ENCODE data around the gene NELL2. TPM values are rescaled to one million over a fixed set of nuclear protein-coding genes. Genes with fewer than 3 reads are reported as not detected.

NELL2 gene
- polyA plus RNA-seq, 1 of the 3 experiments (the other 2 are of a cell fraction): 0.35 TPM

GRCh38 chr12:44503329-44503728 lies 372.8 kb downstream of the NELL2 start:
- H3K27ac ChIP-seq (ENCODE audit: low read depth in 2 of 2, low read length in 1 of 2): no peak overlapping the region
- H3K4me2 ChIP-seq: no peak overlapping the region
- no peak for DNase-seq
- POLR2A ChIA-PET: no interaction called here
- H3K27me3 ChIP-seq (ENCODE audit: insufficient read depth): no peaks in the 10 kb centered on the region
- H3K9me2 ChIP-seq: no peaks in the 10 kb centered on the region
- H2AFZ ChIP-seq (ENCODE audit: low read depth): no peak overlapping the region
- no peak overlapping the region for H3K4me3 ChIP-seq (ENCODE audit: low read depth in 2 of 2, low read length in 1 of 2)
- H3K36me3 ChIP-seq (replicated peaks in 1 of 2; ENCODE audit: control insufficient read depth in 1 of 2, insufficient read depth in 2 of 2, low read length in 1 of 2): no peaks in the 10 kb centered on the region
- H3F3A ChIP-seq (replicated peaks; ENCODE audit: insufficient read depth): no peaks in the 10 kb centered on the region
- no peaks in the 10 kb centered on the region for H4K20me1 ChIP-seq (ENCODE audit: insufficient read depth)
- no peak for TF ChIP-seq USF2 (IDR thresholded peaks at IDR 0.05; ENCODE audit: borderline replicate concordance, low read depth, low read length)
- no peak overlapping the region for H3K9ac ChIP-seq
- no peaks in the 10 kb centered on the region for H3K79me2 ChIP-seq (ENCODE audit: insufficient read depth)
- CTCF ChIA-PET: no interaction called here
- no peaks in the 10 kb centered on the region for H3K9me3 ChIP-seq
- H3K4me1 ChIP-seq (ENCODE audit: control insufficient read depth in 1 of 2, insufficient read depth in 2 of 2, low read depth in 1 of 2, low read length in 1 of 2): no peaks in the 10 kb centered on the region; a peak in 2 of 4 replicates

DNA sequence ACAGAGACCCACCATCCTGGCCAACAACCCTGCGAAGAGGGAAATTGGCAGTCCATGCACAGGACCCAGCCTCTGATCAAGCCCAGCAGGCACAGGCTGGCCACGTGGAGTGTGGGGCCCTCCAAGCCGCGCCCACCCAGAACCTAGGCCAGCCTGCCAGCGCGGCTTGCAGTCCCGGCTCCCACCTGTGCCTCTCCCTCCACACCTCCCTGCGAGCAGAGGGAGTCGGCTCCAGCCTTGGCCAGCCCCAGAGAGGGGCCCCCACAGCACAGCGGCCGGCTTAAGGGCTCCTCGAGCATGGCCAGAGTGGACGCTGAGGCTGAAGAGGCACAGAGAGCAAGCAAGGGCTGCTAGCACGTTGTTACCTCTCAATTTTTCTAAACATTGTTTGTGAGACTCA lies 373.4 kb downstream of the NELL2 start:
- H3F3A ChIP-seq (replicated peaks; ENCODE audit: insufficient read depth): no peaks in the 10 kb centered on the region
- no peaks in the 10 kb centered on the region for H3K9me3 ChIP-seq
- 58% methylated on average over 13 of the region's 14 CpGs for WGBS (ENCODE audit: low lambda C conversion rate)
- H3K4me1 ChIP-seq (ENCODE audit: control insufficient read depth in 1 of 2, insufficient read depth in 2 of 2, low read depth in 1 of 2, low read length in 1 of 2): no peaks in the 10 kb centered on the region; a peak in 2 of 4 replicates
- DNase-seq: no peak
- H3K36me3 ChIP-seq (replicated peaks in 1 of 2; ENCODE audit: control insufficient read depth in 1 of 2, insufficient read depth in 2 of 2, low read length in 1 of 2): no peaks in the 10 kb centered on the region
- H2AFZ ChIP-seq (ENCODE audit: low read depth): no peak overlapping the region
- no peak overlapping the region for H3K9ac ChIP-seq
- no peaks in the 10 kb centered on the region for H3K9me2 ChIP-seq
- ChIA-PET CTCF (no interaction called here), POLR2A (no interaction called here)
- no peaks in the 10 kb centered on the region for H4K20me1 ChIP-seq (ENCODE audit: insufficient read depth)
- TF ChIP-seq RCOR1 (IDR thresholded peaks at IDR 0.05; ENCODE audit: low read length) (no peak), TEAD4 (IDR thresholded peaks at IDR 0.05; ENCODE audit: borderline replicate concordance, insufficient read depth) (no peak), CTCF (IDR thresholded peaks at IDR 0.05) (no peak), MXI1 (IDR thresholded peaks at IDR 0.05; ENCODE audit: low read depth, low read length) (no peak), FOXJ3 (CRISPR knock-in tag; IDR thresholded peaks at IDR 0.05) (no peak), NRF1 (IDR thresholded peaks at IDR 0.05; ENCODE audit: low read depth, low read length) (no peak), GABPA (IDR thresholded peaks at IDR 0.05; ENCODE audit: low read depth) (no peak), TAF1 (IDR thresholded peaks at IDR 0.05; ENCODE audit: borderline replicate concordance, low read depth, low read length) (no peak), TCF12 (IDR thresholded peaks at IDR 0.05) (no peak), RAD21 (IDR thresholded peaks at IDR 0.05; ENCODE audit: low read length) (no peak), YY1 (IDR thresholded peaks at IDR 0.05; ENCODE audit: low read depth) (no peak), FOXM1 (IDR thresholded peaks at IDR 0.05; ENCODE audit: low read depth) (no peak), EZH2phosphoT487 (IDR thresholded peaks at IDR 0.05; ENCODE audit: borderline replicate concordance, low read depth) (no peak), POLR2AphosphoS5 (IDR thresholded peaks at IDR 0.05; ENCODE audit: low read depth, low read length) (no peak)
- TF ChIP-seq, protein P1, sequence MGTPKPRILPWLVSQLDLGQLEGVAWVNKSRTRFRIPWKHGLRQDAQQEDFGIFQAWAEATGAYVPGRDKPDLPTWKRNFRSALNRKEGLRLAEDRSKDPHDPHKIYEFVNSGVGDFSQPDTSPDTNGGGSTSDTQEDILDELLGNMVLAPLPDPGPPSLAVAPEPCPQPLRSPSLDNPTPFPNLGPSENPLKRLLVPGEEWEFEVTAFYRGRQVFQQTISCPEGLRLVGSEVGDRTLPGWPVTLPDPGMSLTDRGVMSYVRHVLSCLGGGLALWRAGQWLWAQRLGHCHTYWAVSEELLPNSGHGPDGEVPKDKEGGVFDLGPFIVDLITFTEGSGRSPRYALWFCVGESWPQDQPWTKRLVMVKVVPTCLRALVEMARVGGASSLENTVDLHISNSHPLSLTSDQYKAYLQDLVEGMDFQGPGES (IDR thresholded peaks at IDR 0.05; ENCODE audit: low read depth, low read length): no peak
- TF ChIP-seq, protein P2, sequence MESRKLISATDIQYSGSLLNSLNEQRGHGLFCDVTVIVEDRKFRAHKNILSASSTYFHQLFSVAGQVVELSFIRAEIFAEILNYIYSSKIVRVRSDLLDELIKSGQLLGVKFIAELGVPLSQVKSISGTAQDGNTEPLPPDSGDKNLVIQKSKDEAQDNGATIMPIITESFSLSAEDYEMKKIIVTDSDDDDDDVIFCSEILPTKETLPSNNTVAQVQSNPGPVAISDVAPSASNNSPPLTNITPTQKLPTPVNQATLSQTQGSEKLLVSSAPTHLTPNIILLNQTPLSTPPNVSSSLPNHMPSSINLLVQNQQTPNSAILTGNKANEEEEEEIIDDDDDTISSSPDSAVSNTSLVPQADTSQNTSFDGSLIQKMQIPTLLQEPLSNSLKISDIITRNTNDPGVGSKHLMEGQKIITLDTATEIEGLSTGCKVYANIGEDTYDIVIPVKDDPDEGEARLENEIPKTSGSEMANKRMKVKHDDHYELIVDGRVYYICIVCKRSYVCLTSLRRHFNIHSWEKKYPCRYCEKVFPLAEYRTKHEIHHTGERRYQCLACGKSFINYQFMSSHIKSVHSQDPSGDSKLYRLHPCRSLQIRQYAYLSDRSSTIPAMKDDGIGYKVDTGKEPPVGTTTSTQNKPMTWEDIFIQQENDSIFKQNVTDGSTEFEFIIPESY (IDR thresholded peaks at IDR 0.05; ENCODE audit: borderline replicate concordance, low read depth): no peak
- TF ChIP-seq, protein P3, sequence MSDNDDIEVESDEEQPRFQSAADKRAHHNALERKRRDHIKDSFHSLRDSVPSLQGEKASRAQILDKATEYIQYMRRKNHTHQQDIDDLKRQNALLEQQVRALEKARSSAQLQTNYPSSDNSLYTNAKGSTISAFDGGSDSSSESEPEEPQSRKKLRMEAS (IDR thresholded peaks at IDR 0.05; ENCODE audit: low read depth): no peak
- no peaks in the 10 kb centered on the region for H3K27me3 ChIP-seq (ENCODE audit: insufficient read depth)
- no peaks in the 10 kb centered on the region for H3K79me2 ChIP-seq (ENCODE audit: insufficient read depth)
- H3K4me3 ChIP-seq (ENCODE audit: low read depth in 2 of 2, low read length in 1 of 2): no peak overlapping the region
- H3K4me2 ChIP-seq: no peak overlapping the region
- H3K27ac ChIP-seq (ENCODE audit: low read depth in 2 of 2, low read length in 1 of 2): no peak overlapping the region

Data from SK-N-SH (cell line).